GM12875 (cell line): ENCODE data around the gene CCDC102A.

Experiments
- H3K4me3 ChIP-seq: one replicate; pipeline ENCODE4 v1.5.1; 2011; ENCODE audit warnings: low read depth, low read length, control low read depth
- TF ChIP-seq, protein P1 (sequence below): IDR thresholded peaks from 2 replicates; pipeline ENCODE4 v1.5.1; 2011; ENCODE audit warnings: low read depth, mild to moderate bottlenecking, control low read depth, inconsistent platforms, low read length, moderate library complexity, borderline replicate concordance; ENCODE audit not compliant: insufficient read depth

The CCDC102A gene

DNA sequence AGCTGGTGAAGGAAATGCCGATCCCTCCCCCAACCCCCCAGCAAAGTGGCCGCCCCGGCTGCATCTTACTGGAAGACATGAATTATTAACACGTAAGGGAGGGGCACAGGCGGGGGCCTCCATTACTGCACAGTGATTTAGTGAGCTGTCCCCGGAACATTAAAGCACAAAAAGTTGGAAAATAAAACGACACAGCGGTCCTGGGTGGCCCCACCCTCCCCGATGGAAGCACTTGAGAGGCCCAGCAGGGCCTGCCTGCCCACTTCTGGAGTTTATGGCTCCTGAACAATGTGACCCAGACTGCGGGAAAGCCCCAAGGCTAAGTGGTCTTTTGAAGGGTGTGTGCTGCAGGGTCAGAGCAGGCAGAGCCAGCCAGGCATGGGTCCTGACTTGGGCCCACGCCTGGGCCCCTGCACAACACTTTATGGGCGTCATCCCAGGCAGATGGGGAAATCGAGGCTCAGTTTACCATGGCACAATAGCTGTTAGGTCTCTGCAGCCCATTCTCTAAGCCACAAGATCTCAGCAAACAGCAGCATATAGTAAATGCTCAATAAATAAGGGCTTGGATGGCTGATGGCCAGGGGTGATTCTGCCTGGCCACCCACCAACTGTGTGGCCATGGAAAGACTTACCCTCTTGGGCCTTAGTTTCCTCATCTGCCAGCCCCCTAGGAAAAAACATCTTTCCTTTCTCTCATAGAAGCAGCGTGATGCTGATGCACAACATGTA is 22.8 kb downstream of the CCDC102A start:
- TF ChIP-seq, protein P1, sequence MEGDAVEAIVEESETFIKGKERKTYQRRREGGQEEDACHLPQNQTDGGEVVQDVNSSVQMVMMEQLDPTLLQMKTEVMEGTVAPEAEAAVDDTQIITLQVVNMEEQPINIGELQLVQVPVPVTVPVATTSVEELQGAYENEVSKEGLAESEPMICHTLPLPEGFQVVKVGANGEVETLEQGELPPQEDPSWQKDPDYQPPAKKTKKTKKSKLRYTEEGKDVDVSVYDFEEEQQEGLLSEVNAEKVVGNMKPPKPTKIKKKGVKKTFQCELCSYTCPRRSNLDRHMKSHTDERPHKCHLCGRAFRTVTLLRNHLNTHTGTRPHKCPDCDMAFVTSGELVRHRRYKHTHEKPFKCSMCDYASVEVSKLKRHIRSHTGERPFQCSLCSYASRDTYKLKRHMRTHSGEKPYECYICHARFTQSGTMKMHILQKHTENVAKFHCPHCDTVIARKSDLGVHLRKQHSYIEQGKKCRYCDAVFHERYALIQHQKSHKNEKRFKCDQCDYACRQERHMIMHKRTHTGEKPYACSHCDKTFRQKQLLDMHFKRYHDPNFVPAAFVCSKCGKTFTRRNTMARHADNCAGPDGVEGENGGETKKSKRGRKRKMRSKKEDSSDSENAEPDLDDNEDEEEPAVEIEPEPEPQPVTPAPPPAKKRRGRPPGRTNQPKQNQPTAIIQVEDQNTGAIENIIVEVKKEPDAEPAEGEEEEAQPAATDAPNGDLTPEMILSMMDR: no peak
- H3K4me3 ChIP-seq: no peak overlapping the region

DNA sequence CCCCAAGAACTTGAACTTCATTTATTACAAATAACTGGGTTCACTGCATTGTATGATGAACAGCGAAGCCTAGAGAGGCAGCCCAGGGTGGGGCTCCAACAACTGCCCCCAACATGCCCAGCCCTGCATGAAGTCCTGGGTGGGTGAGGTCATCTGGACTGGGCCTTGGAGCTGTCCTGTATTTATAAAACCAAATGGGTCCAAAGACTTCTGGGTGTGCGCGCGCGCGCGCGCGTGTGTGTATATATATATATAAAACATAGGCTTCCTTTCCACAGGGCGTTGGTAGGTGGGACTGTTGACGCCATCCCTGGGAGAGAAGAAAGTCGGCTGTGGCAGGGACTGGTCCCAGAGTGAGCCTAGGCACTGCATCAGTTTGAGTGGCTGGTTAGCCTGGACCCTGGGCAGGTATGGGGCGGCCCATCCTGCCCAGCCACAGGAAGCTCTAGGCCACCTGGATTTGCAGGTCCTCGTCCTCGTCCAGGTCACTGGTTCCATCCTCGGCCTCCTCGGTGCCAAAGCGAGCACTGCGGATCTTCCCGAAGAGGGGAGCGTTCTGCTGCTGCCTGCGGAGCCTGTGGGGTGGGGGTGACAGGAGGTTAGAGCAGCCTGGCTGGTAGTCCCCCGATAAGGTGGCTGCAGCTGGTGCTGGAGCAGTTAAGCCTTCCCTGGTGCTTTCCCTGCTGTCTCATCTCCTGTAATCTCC is 23.9 kb downstream of the CCDC102A start:
- H3K4me3 ChIP-seq: no peak overlapping the region
- TF ChIP-seq, protein P1: no peak

DNA sequence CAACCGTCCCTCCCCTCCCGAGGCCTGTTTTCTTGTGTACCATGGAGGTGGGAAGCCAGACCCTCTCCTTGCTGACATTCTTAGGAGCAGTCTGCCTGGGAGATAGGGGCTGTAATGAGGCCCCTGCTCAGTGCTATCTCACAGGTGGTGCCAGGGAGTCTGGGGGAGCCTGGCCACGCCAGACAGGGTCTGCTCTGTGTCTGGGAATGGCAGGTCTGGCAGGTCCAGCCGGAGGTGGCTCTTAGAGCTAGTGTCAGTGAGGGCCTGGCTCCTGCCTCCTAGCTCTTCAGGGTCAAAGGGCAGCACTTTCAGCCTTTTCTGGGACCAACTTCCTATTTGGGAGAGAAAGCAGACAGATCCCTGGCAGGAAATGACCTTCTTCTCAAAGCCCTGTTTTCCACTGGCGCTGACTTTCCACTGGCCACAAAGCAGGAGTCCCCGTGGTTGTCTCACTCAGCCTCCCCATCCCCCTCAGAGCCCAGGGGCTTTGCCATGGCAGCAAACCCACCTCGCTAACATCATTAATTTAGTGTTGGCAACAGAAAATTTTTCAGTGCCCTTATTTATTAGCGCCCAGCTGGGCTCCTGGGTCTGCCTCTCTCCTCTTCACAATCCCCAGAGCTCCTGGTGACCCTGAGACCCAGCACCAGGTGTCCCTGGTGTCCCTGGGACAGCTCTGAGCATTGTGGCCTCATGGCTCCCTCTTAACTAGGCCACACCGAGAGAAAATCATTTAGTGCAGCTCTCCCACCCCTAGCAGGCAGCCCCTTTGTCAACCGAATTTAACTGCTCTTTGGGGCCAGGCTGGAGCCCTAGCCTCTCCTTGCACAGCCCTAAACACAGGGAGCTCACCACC is 26.1 kb downstream of the CCDC102A start:
- TF ChIP-seq, protein P1: no peak

DNA sequence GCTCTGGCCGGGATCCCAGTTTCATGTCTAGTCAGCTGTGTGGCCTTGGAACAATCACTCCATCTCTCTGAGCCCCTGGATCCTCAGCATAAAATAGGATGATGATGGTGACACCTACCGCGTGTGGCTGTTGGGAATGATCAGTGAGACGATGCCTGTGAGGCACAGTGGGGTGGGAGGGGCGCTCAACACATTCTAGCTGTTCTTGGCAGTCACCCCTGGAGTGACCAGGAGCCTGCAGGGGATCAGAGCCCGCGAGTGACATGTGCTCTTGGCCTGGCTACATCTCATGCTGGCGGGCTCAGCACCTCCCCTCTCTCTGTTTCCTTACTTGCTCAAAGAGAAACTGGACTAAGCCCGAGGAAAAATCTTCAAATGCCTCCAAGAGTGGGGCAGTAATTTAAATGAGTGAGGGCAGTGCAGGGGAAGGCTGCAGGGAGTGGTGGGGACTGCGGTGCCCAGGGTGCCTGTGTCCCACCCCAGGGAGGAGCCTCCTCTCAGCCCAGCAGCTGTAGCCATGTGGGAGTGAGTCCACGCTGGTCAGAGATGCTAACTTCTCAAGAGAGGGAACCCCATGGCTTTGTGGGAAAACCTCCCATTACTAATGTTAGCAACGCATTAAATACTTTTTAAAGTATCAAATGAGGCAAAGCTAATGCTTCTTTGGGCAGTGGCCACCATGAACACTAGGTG is 27.0 kb downstream of the CCDC102A start:
- TF ChIP-seq, protein P1: no peak
- no peak overlapping the region for H3K4me3 ChIP-seq

More for the DNA sequence above, 26.1 kb downstream of the CCDC102A start:
- H3K4me3 ChIP-seq: no peak overlapping the region

DNA sequence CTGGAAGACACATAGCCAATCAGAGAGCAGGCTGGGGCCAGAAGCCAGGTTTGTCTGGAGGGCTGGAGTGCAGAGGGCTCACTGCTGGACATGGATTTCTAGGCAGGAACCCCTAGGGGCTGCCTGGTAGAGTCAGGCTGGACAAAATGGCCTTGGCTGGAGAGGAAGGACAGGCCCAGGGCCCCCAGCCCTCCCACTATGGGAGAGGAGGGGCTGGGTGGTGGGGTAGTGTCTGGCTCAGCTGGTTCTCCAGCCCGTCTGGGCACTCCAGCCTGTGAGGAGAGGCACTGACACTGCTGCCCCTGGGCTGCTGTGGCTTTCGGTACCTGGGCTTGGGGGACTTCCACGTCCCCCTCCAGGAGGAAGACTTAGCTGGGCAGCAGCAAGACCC is 28.3 kb downstream of the CCDC102A start:
- no peak overlapping the region for H3K4me3 ChIP-seq

More for the DNA sequence above, 28.3 kb downstream of the CCDC102A start:
- TF ChIP-seq, protein P1: no peak
